ENCODE data around the gene STK32B.

Gene STK32B

GRCh38 chr4:5185551-5185950 is 134.3 kb downstream of the STK32B start:
- H2AFZ ChIP-seq (ENCODE audit: low read length): no peak overlapping the region
- no peaks in the 10 kb centered on the region for H3K79me2 ChIP-seq (ENCODE audit: insufficient read depth, low read length)
- H3F3A ChIP-seq (ENCODE audit: low read depth): no peaks in the 10 kb centered on the region
- H3K9ac ChIP-seq (ENCODE audit: low read depth, low read length, poor library complexity, severe bottlenecking): no peak overlapping the region
- no peaks in the 10 kb centered on the region for H3K9me2 ChIP-seq (replicated peaks; ENCODE audit: low read depth, low read length)
- no peaks in the 10 kb centered on the region; the same call in 1 of the 2 replicates for H3K9me3 ChIP-seq (ENCODE audit: insufficient read depth, low read depth, low read length)
- no peaks in the 10 kb centered on the region for H3K4me1 ChIP-seq (ENCODE audit: insufficient read depth, low read length, poor library complexity, severe bottlenecking)
- no peak overlapping the region for H3K4me2 ChIP-seq (ENCODE audit: low read depth, low read length, poor library complexity, severe bottlenecking)
- TF ChIP-seq EZH2phosphoT487 (IDR thresholded peaks at IDR 0.05; ENCODE audit: borderline replicate concordance) (no peak), CTCF (conservative IDR thresholded peaks at IDR 0.05; ENCODE audit: low read length) (no peak)
- no peaks in the 10 kb centered on the region for H4K20me1 ChIP-seq (ENCODE audit: insufficient read depth, low read length, poor library complexity, severe bottlenecking)
- H3K27me3 ChIP-seq (ENCODE audit: insufficient read depth, low read length, poor library complexity, severe bottlenecking): no peaks in the 10 kb centered on the region
- no peak overlapping the region for H3K4me3 ChIP-seq (ENCODE audit: low read length, poor library complexity, severe bottlenecking)
- H3K36me3 ChIP-seq (ENCODE audit: insufficient read depth, low read length): no peaks in the 10 kb centered on the region

GRCh38 chr4:5186271-5187064 is 135.2 kb downstream of the STK32B start:
- no peaks in the 10 kb centered on the region for H4K20me1 ChIP-seq (ENCODE audit: insufficient read depth, low read length, poor library complexity, severe bottlenecking)
- no peaks in the 10 kb centered on the region for H3K27me3 ChIP-seq (ENCODE audit: insufficient read depth, low read length, poor library complexity, severe bottlenecking)
- no peaks in the 10 kb centered on the region; the same call in 1 of the 2 replicates for H3K9me3 ChIP-seq (ENCODE audit: insufficient read depth, low read depth, low read length)
- H3K4me2 ChIP-seq (ENCODE audit: low read depth, low read length, poor library complexity, severe bottlenecking): no peak overlapping the region
- no peak overlapping the region for H3K4me3 ChIP-seq (ENCODE audit: low read length, poor library complexity, severe bottlenecking)
- TF ChIP-seq EZH2phosphoT487 (IDR thresholded peaks at IDR 0.05; ENCODE audit: borderline replicate concordance) (no peak), CTCF (conservative IDR thresholded peaks at IDR 0.05; ENCODE audit: low read length) (no peak)
- H3K36me3 ChIP-seq (ENCODE audit: insufficient read depth, low read length): no peaks in the 10 kb centered on the region
- H3K9ac ChIP-seq (ENCODE audit: low read depth, low read length, poor library complexity, severe bottlenecking): no peak overlapping the region
- no peak overlapping the region for H2AFZ ChIP-seq (ENCODE audit: low read length)
- no peaks in the 10 kb centered on the region for H3K4me1 ChIP-seq (ENCODE audit: insufficient read depth, low read length, poor library complexity, severe bottlenecking)
- no peaks in the 10 kb centered on the region for H3F3A ChIP-seq (ENCODE audit: low read depth)
- H3K79me2 ChIP-seq (ENCODE audit: insufficient read depth, low read length): no peaks in the 10 kb centered on the region
- H3K9me2 ChIP-seq (replicated peaks; ENCODE audit: low read depth, low read length): no peaks in the 10 kb centered on the region

- Histone ChIP-seq H2AFZ (ENCODE audit: low read length) (no peak overlapping the region), H3K36me3 (ENCODE audit: insufficient read depth, low read length) (no peaks in the 10 kb centered on the region), H3K4me1 (ENCODE audit: insufficient read depth, low read length, poor library complexity, severe bottlenecking) (no peaks in the 10 kb centered on the region), H3K9me3 (ENCODE audit: insufficient read depth, low read depth, low read length) (no peaks in the 10 kb centered on the region; the same call in 1 of the 2 replicates), H3K4me2 (ENCODE audit: low read depth, low read length, poor library complexity, severe bottlenecking) (no peak overlapping the region), H3F3A (ENCODE audit: low read depth) (no peaks in the 10 kb centered on the region), H3K79me2 (ENCODE audit: insufficient read depth, low read length) (no peaks in the 10 kb centered on the region), H3K9ac (ENCODE audit: low read depth, low read length, poor library complexity, severe bottlenecking) (no peak overlapping the region), H3K4me3 (ENCODE audit: low read length, poor library complexity, severe bottlenecking) (no peak overlapping the region), H4K20me1 (ENCODE audit: insufficient read depth, low read length, poor library complexity, severe bottlenecking) (no peaks in the 10 kb centered on the region), H3K9me2 (replicated peaks; ENCODE audit: low read depth, low read length) (no peaks in the 10 kb centered on the region), H3K27me3 (ENCODE audit: insufficient read depth, low read length, poor library complexity, severe bottlenecking) (no peaks in the 10 kb centered on the region)
- TF ChIP-seq EZH2phosphoT487 (IDR thresholded peaks at IDR 0.05; ENCODE audit: borderline replicate concordance) (no peak), CTCF (conservative IDR thresholded peaks at IDR 0.05; ENCODE audit: low read length) (no peak)
These were observed 136.8 kb downstream of the STK32B start for GRCh38 chr4:5188130-5188529.

Data from Loucy (cell line).